Keratinocyte (primary cell): ENCODE results near the gene FOXD4L6. TPM values are rescaled to one million over a fixed set of nuclear protein-coding genes. Genes with fewer than 3 reads are reported as not detected.
"Not testable (repeated sequence)": the region's sequence is repeated elsewhere in the genome, so short reads cannot be mapped to it uniquely, and the experiment has no call there.

ENCODE experiments used
- DNase-seq: peaks from one replicate; pipeline ENCODE4 v3.0.0-alpha.2; 2011; ENCODE audit warnings: low read depth, missing footprints, low spot score
- FAIRE-seq: peaks from 2 replicates; lab custom pipeline; 2011; peaks lifted over from hg19 to GRCh38; lab: Jason Lieb, UNC
- H2AFZ ChIP-seq: 2 replicates; pipeline ENCODE4 v1.6.0; 2012; ENCODE audit warnings: low read length, control low read depth, inconsistent platforms; ENCODE audit not compliant: control insufficient read depth
- H3K27ac ChIP-seq: 2 replicates; pipeline ENCODE4 v1.5.1; 2011; ENCODE audit warnings: low read length; ENCODE audit not compliant: control insufficient read depth, insufficient read depth
- H3K27me3 ChIP-seq: 3 replicates; pipeline ENCODE4 v1.6.0; 2011; ENCODE audit warnings: low read length; ENCODE audit not compliant: control insufficient read depth, insufficient read depth; ENCODE audit errors: extremely low read depth
- H3K36me3 ChIP-seq, 2 experiments: 2 replicates in 1 of 2; 3 replicates in 1 of 2; pipeline ENCODE4 v1.5.1; 2011; ENCODE audit warnings: low read length in 2 of 2, mild to moderate bottlenecking in 1 of 2; ENCODE audit not compliant: control insufficient read depth in 2 of 2, insufficient read depth in 2 of 2; ENCODE audit errors: extremely low read depth in 1 of 2
- H3K4me1 ChIP-seq: 3 replicates; pipeline ENCODE4 v1.5.1; 2011; ENCODE audit warnings: low read length; ENCODE audit not compliant: control insufficient read depth, insufficient read depth; ENCODE audit errors: extremely low read depth
- H3K4me2 ChIP-seq: 3 replicates; pipeline ENCODE4 v1.6.0; 2011; ENCODE audit warnings: low read depth, low read length; ENCODE audit not compliant: control insufficient read depth, insufficient read depth; ENCODE audit errors: extremely low read depth
- H3K4me3 ChIP-seq, 3 experiments: fragments of 200-600 bp in 1 of 3; sonication (generic) in 1 of 3; 2 replicates in 2 of 3; 3 replicates in 1 of 3; pipeline ENCODE4 v1.5.1; 2011 to 2016; ENCODE audit warnings: low read length in 3 of 3, mild to moderate bottlenecking in 3 of 3, control low read depth in 2 of 3, inconsistent platforms in 1 of 3, low read depth in 1 of 3, mixed read lengths in 1 of 3, mixed run types in 1 of 3, moderate library complexity in 1 of 3; ENCODE audit not compliant: control insufficient read depth in 2 of 3, insufficient read depth in 2 of 3; ENCODE audit errors: extremely low read depth in 1 of 3
- H3K79me2 ChIP-seq: 2 replicates; pipeline ENCODE4 v1.6.0; 2012; ENCODE audit warnings: low read length; ENCODE audit not compliant: control insufficient read depth, insufficient read depth
- H3K9ac ChIP-seq: 3 replicates; pipeline ENCODE4 v1.6.0; 2011; ENCODE audit warnings: low read length; ENCODE audit not compliant: control insufficient read depth, insufficient read depth; ENCODE audit errors: extremely low read depth
- H3K9me1 ChIP-seq: 3 replicates; pipeline ENCODE4 v1.6.0; 2011; ENCODE audit warnings: low read length; ENCODE audit not compliant: control insufficient read depth, insufficient read depth; ENCODE audit errors: extremely low read depth
- H3K9me3 ChIP-seq: 2 replicates; pipeline ENCODE4 v1.5.1; 2012; ENCODE audit warnings: low read depth, low read length; ENCODE audit not compliant: control insufficient read depth
- H4K20me1 ChIP-seq: 3 replicates; pipeline ENCODE4 v1.6.0; 2011; ENCODE audit warnings: low read length; ENCODE audit not compliant: control insufficient read depth, insufficient read depth; ENCODE audit errors: extremely low read depth
- dilution Hi-C: fragments of 300-500 bp; cut with MboI; formaldehyde crosslinking; loops from one replicate; pipeline ENCODE4 v1.7.0; 2020; ENCODE audit warnings: low sequenced_read_pairs; ENCODE audit not compliant: extremely low pct_ligation_motif_present
- polyA plus RNA-seq, 5 experiments: library from polyadenylated mRNA; depleted of rRNA in 3 of 5; stranded (reverse) in 3 of 5; stranded (forward) in 1 of 5; unstranded in 1 of 5; fragments of >200 nt; gene quantifications; 1 replicate in 1 of 5; 2 replicates in 3 of 5; 3 replicates in 1 of 5; pipeline versions ENCODE4 v1.2.1 to v1.2.3, GENCODE V29; 2011 to 2012; ENCODE audit warnings: missing spikeins in 2 of 5, low read depth in 1 of 5, low replicate concordance in 1 of 5

FOXD4L6 gene
- polyA plus RNA-seq, 1 donor (not counting 4 experiments of a cell fraction or from before 2014, with no cell fraction given): not detected

- H2AFZ ChIP-seq, H3K9me1 ChIP-seq, dilution Hi-C loops, H3K79me2 ChIP-seq, H3K27me3 ChIP-seq, H4K20me1 ChIP-seq, H3K27ac ChIP-seq, H3K36me3 ChIP-seq, H3K4me1 ChIP-seq, FAIRE-seq, H3K4me3 ChIP-seq, H3K9ac ChIP-seq, H3K4me2 ChIP-seq, DNase-seq, H3K9me3 ChIP-seq: not testable (repeated sequence)
These were observed 2.5 kb downstream of the FOXD4L6 start for GRCh38 chr9:41125936-41126335.

DNA sequence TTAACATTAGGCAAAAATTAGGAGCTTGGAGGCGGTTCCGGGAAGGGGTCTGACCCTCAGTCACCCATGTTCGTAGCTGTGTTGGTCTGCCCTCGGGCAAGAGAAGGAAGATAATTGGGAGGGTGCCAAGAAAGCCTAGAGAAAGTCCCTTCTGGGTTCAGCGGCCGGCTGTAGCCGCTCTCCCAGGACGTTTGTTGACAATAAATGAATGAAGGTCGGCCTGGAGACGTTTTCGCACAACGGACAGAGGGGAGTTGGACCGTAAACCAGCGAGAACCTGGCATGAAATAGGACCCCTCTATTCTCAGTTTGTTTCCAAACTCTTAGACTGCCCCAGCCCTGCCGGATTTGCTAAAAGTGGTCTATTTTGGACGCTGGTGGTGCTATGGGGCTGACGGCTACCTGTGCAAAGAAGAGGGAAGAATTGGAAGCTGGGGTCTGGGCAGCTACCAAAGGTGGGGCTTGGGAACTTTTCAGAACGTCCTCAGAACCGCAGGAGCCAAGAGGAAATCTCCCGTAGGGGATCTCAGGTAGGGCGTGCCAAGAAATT, 3.3 kb downstream of the FOXD4L6 start:
- H3K4me1 ChIP-seq, H2AFZ ChIP-seq, dilution Hi-C loops, FAIRE-seq, H3K9ac ChIP-seq, H3K4me3 ChIP-seq, H4K20me1 ChIP-seq, H3K27me3 ChIP-seq, H3K9me1 ChIP-seq, H3K36me3 ChIP-seq, H3K4me2 ChIP-seq, H3K79me2 ChIP-seq, H3K27ac ChIP-seq, DNase-seq, H3K9me3 ChIP-seq: not testable (repeated sequence)

GRCh38 chr9:41124250-41125108, 4.0 kb downstream of the FOXD4L6 start:
- FAIRE-seq, H4K20me1 ChIP-seq, H3K36me3 ChIP-seq, H3K27ac ChIP-seq, DNase-seq, dilution Hi-C loops, H2AFZ ChIP-seq, H3K4me2 ChIP-seq, H3K79me2 ChIP-seq, H3K4me3 ChIP-seq, H3K9me3 ChIP-seq, H3K27me3 ChIP-seq, H3K4me1 ChIP-seq, H3K9me1 ChIP-seq, H3K9ac ChIP-seq: not testable (repeated sequence)

DNA sequence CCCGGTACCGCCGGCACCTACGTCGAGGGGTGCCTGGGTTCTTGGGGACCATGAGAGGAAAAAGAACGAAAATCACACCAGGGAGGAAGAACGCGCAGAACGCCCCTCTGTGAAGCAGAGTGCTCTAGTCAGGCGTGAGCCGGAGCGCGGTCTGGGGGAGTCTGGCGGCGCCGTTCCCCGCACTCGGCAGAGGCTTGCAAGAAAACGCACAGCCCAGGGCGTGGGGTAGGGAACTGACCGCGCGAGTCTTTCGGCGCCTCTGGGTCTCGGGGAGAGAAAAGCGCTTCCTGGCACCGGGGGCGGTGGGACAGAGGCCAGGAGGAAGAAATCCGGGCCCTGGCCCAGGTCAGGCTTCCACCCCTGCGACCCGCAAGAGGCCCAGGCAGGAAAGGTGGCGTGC, 4.7 kb downstream of the FOXD4L6 start:
- H3K36me3 ChIP-seq, H3K27ac ChIP-seq, H3K9me1 ChIP-seq, dilution Hi-C loops, H2AFZ ChIP-seq, H3K27me3 ChIP-seq, FAIRE-seq, H4K20me1 ChIP-seq, H3K4me2 ChIP-seq, H3K9ac ChIP-seq, H3K4me3 ChIP-seq, H3K79me2 ChIP-seq, H3K4me1 ChIP-seq, H3K9me3 ChIP-seq, DNase-seq: not testable (repeated sequence)

GRCh38 chr9:41123396-41123795, 5.1 kb downstream of the FOXD4L6 start:
- FAIRE-seq, dilution Hi-C loops: not testable (repeated sequence)

More at GRCh38 chr9:41123396-41123795, 5.1 kb downstream of the FOXD4L6 start:
- H3K27ac ChIP-seq, H3K9me3 ChIP-seq, H3K27me3 ChIP-seq, H4K20me1 ChIP-seq, H3K4me3 ChIP-seq, H3K36me3 ChIP-seq, H3K4me1 ChIP-seq, H2AFZ ChIP-seq, H3K9ac ChIP-seq, DNase-seq, H3K4me2 ChIP-seq, H3K79me2 ChIP-seq, H3K9me1 ChIP-seq: not testable (repeated sequence)
